Peyer's patch (tissue), 4 donors: ENCODE results near the gene CCDC92B.

Experiments
- CTCF ChIP-seq, 6 experiments: fragments of 450-650 bp in 4 of 6; fragments of 200-600 bp in 2 of 6; sonication (generic) in 1 of 6; IDR thresholded peaks; one replicate each; pipeline ENCODE4 v1.5.1; 2017 to 2019; ENCODE audit warnings: antibody characterized with exemption in 6 of 6, mild to moderate bottlenecking in 3 of 6, moderate library complexity in 1 of 6
- POLR2A ChIP-seq, 2 donors: fragments of 450-650 bp; IDR thresholded peaks; one replicate each; pipeline ENCODE4 v1.5.1; 2017; ENCODE audit warnings: antibody characterized with exemption in 2 of 2, mild to moderate bottlenecking in 2 of 2, moderate library complexity in 2 of 2

- TF ChIP-seq CTCF (IDR thresholded peaks at IDR 0.05) (peak in 2 of 6 experiments; percentile 15 to 22), POLR2A (IDR thresholded peaks at IDR 0.05) (no peak)
These were observed 331 bp upstream of the CCDC92B start for GRCh38 chr17:2749784-2750181.
